ENCODE results near the gene CGNL1.

The CGNL1 gene

GRCh38 chr15:57470543-57470942, 94.2 kb downstream of the CGNL1 start:
- TF ChIP-seq CTCF (conservative IDR thresholded peaks at IDR 0.05; ENCODE audit: control insufficient read depth, insufficient read depth, low read depth, low read length): no peak
- no peak for DNase-seq (ENCODE audit: low read depth)
- H3K4me3 ChIP-seq (ENCODE audit: control insufficient read depth, low read depth, low read length): no peak overlapping the region

GRCh38 chr15:57472861-57473260, 96.6 kb downstream of the CGNL1 start:
- no peak overlapping the region for H3K4me3 ChIP-seq (ENCODE audit: control insufficient read depth, low read depth, low read length)
- DNase-seq (ENCODE audit: low read depth): peak; percentile 61

GRCh38 chr15:57476533-57476975, 100.2 kb downstream of the CGNL1 start:
- no peak overlapping the region for H3K4me3 ChIP-seq (ENCODE audit: control insufficient read depth, low read depth, low read length)
- no peak for TF ChIP-seq CTCF (conservative IDR thresholded peaks at IDR 0.05; ENCODE audit: control insufficient read depth, insufficient read depth, low read depth, low read length)
- DNase-seq (ENCODE audit: low read depth): peak; percentile 44

More at GRCh38 chr15:57472861-57473260, 96.6 kb downstream of the CGNL1 start:
- no peak for TF ChIP-seq CTCF (conservative IDR thresholded peaks at IDR 0.05; ENCODE audit: control insufficient read depth, insufficient read depth, low read depth, low read length)

GRCh38 chr15:57477736-57478522, 101.6 kb downstream of the CGNL1 start:
- H3K4me3 ChIP-seq (ENCODE audit: control insufficient read depth, low read depth, low read length): no peak overlapping the region
- TF ChIP-seq CTCF (conservative IDR thresholded peaks at IDR 0.05; ENCODE audit: control insufficient read depth, insufficient read depth, low read depth, low read length): no peak
- no peak for DNase-seq (ENCODE audit: low read depth)

GRCh38 chr15:57479005-57479404, 102.7 kb downstream of the CGNL1 start:
- no peak for DNase-seq (ENCODE audit: low read depth)
- no peak for TF ChIP-seq CTCF (conservative IDR thresholded peaks at IDR 0.05; ENCODE audit: control insufficient read depth, insufficient read depth, low read depth, low read length)
- H3K4me3 ChIP-seq (ENCODE audit: control insufficient read depth, low read depth, low read length): no peak overlapping the region

- H3K4me3 ChIP-seq (ENCODE audit: control insufficient read depth, low read depth, low read length): no peak overlapping the region
- no peak for TF ChIP-seq CTCF (conservative IDR thresholded peaks at IDR 0.05; ENCODE audit: control insufficient read depth, insufficient read depth, low read depth, low read length)
- DNase-seq (ENCODE audit: low read depth): no peak
These were observed 104.9 kb downstream of the CGNL1 start for GRCh38 chr15:57481038-57481705.
